Activated CD8-positive, alpha-beta memory T cell treated with anti-CD3 and anti-CD28 coated beads, Interleukin-2, amount 50 U/mL, for 48 hours (primary cell): Measurements from ENCODE around the gene UBE2G2.
A peak's percentile ranks its signal among the peaks of the same experiment; 100 is the strongest.

Source experiments
- DNase-seq: peaks from one replicate; pipeline ENCODE4 v3.0.0-alpha.2; 2020

The UBE2G2 gene, protein sequence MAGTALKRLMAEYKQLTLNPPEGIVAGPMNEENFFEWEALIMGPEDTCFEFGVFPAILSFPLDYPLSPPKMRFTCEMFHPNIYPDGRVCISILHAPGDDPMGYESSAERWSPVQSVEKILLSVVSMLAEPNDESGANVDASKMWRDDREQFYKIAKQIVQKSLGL

DNA sequence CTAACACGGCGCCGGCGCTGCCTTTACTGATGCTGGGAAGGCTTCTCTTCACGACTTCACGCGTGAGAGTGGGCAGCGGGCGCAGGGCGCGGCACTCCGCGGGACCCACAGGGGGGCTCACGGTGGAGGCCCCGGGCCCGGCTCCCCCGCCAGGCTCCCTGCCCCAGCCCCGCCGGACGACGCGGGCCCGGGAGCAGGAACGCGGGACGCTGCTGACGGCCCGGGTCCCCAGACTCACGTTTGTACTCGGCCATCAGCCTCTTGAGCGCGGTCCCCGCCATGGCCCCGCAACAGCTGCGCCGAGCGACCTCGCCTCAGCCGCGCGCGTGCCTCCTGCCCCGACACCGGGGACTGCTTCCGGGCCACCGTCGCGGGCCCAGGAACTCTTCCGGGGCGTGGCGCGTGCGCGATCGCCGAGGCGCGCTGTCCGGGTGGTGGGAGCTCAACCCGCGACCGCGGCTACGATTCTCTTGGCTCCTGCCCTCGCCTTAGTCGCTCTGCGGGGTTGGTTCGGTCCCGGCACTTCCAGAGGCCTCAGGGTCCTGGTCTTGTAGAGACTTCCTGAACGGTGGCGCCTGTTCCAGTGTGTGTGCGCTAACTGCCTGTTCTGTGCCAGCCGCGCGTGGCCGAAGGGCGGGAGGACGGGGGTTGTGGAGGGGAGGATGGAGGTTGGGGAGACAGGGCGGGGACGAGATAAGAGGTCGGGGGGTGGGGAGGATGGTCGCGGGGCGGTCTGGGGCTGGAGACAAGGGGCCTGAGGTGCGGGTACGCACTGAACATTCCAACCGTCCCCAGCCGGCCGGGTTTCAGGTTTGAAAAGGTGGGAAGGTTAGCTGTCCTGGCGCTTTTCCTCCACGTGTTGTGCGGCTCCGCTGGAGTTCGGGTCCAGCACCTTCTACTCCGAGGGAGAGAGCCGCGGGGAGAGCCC is at the start of gene UBE2G2:
UBE2G2 (minus strand) TSS at position 353 of the 928 bp plus-strand sequence; CDS start at position 281, 72 bp downstream.
- peak; percentile 96 for DNase-seq

- no peak for DNase-seq
These were observed 49.5 kb upstream of the UBE2G2 start for GRCh38 chr21:44850905-44851657.

GRCh38 chr21:44850208-44850800 is 48.7 kb upstream of the UBE2G2 start:
- no peak for DNase-seq

DNA sequence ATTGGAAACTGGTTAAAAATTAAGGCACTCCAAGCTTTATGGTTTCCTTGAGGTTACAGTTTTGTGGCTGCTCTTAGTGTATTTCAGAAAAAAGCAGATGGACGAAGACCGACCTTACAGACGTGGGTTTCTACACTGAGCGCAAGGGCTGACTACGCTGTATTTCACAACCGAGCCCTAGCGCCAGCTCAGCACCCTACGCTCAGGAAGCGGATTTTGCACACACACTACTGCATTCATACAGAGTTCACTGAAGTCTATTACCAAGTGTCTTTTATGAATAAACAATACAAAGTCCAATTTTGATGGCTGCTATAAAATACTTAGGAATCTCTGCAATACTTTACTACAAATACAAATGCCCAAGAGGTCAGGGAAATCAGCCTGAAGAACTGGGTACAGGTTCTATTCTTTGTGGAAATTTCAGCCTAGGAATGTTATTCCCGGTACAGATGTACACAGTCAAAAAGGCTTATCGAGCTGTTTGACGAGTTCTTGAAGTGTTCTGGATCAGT is 48.1 kb upstream of the UBE2G2 start:
- no peak for DNase-seq

GRCh38 chr21:44848821-44849521 is 47.4 kb upstream of the UBE2G2 start:
- DNase-seq: no peak

DNA sequence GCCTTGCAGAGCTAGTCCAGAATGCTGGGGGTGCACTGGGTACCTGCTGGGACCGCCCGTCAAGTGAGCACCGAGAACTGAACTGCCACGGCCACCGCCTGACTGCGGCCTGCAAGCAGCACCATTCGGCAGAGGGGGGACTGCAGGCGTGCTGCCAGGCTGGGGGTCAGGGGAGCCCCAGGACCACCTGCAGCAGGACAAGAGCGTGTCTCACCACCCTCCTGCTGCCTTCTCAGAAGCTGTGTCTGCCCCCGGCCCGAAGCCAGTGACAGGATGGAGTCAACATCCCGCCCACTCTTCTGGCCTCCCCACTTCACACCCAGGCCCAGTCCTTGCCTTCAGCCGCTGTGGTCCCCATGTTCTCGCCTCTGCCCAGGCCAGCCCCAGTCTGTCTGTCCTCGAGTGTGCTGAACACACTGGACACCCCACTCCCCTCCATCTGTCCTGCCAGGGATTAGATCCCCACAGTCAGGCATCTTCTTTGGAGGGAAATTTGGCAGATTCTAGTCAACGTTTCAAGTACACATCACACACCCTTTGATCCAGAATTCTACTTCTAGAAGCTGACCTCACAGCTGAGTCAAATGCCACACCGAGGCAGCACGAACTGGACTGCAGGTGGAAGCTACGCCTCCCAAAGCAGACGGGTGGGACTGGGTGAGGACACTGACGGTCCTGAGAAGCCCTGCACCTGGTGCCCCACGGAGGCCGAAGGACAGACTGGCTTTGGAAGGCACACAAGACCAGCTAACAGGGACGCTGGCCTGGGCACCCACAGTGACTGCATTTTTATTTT is 45.8 kb upstream of the UBE2G2 start:
- DNase-seq: no peak

- DNase-seq: peak; percentile 64
These were observed 45.1 kb upstream of the UBE2G2 start for GRCh38 chr21:44846485-44847260.

DNA sequence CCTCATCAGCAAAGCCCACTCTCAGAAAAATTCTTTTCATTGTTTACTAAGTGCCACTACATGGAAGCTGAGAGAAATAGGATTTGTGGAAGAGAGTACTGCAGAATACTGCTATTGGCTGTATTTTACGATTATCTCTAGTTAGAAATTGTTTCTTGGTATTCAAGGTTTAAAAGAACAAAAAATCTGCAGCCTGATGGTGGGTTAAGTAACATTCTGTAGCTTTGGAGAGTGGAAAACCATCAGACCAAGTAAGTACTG is 44.5 kb upstream of the UBE2G2 start:
- DNase-seq: no peak

DNA sequence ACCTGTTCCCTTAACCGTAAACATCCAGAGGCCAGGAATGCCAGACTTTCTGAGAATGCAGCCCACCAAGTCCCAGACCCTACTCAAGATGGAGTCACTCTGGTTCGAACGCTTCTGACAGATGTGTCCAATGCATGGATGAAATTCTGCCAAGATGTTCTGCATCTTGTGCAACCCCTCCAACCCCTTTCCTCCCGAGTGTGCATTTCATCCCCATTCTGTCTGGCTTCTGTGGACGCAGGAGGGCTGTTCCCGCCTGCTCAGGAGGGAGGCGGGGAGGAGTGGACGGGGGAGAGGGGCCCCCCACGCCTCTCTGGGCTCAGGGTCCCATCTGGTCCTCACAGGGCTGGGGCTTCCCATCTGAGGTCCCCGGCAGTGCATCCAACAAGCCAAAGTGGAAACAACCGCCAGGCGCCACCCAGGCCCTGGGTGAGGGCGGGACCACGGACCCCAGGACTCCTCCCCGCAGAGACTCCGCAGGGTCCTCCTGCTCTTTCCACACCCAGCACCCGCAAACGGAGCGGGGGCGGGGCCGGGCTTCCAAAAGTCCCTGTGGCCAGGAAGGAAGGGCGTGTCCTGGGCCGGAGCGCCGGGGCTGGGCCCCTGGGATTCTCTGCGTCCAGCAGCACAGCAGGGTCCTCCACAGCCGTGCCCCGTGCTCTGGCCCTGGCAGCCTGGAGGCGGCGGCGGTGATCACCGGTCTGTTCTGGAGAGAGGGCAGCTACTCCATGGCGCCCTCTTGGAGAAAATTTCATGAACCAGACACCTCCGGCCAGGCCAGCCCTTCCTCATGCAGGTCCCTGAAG is 44.0 kb upstream of the UBE2G2 start:
- DNase-seq: peak; percentile 83

DNA sequence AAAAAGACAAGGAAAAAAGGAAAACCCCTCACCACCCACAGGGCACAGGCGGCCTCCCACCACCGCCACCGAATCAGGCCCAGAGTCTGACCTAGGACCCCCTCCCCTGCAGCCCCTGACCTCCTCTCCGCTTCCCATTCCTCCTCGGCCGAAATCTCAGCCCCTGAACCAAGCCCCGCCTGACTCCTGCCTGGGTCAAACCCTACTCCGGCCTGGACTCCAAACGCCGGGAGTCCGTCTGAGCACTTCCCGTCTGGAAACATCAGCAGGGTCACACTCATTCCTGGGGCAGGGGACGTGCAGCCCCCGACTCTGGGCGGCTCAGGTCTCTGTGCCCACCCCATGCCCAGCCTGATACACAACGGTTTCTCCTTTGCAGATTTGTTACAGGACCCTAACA is 42.6 kb upstream of the UBE2G2 start:
- DNase-seq: no peak

GRCh38 chr21:44842721-44843445 is 41.3 kb upstream of the UBE2G2 start:
- DNase-seq: no peak

DNA sequence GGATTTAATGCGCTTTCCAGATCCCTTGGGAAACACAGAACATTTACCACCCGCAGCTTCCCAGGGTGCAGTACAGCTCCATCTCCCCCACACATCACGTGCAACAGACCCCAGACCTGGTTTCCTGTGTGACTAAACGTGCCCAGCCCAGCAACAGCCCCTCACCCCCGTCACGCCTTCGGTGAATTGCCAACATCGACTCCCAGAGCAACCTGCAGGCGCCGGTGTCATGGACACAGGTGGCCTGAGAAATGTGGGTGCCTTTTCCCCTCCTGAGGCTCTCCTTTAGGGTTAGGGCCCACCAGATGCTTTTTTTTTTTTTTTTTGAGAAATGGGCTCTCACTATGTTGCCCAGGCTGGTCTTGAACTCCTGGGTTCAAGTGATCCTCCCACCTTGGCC is 40.5 kb upstream of the UBE2G2 start:
- no peak for DNase-seq

- DNase-seq: no peak
These were observed 39.2 kb upstream of the UBE2G2 start for GRCh38 chr21:44840771-44841170.

- DNase-seq: no peak
These were observed 37.3 kb upstream of the UBE2G2 start for GRCh38 chr21:44838951-44839350.

DNA sequence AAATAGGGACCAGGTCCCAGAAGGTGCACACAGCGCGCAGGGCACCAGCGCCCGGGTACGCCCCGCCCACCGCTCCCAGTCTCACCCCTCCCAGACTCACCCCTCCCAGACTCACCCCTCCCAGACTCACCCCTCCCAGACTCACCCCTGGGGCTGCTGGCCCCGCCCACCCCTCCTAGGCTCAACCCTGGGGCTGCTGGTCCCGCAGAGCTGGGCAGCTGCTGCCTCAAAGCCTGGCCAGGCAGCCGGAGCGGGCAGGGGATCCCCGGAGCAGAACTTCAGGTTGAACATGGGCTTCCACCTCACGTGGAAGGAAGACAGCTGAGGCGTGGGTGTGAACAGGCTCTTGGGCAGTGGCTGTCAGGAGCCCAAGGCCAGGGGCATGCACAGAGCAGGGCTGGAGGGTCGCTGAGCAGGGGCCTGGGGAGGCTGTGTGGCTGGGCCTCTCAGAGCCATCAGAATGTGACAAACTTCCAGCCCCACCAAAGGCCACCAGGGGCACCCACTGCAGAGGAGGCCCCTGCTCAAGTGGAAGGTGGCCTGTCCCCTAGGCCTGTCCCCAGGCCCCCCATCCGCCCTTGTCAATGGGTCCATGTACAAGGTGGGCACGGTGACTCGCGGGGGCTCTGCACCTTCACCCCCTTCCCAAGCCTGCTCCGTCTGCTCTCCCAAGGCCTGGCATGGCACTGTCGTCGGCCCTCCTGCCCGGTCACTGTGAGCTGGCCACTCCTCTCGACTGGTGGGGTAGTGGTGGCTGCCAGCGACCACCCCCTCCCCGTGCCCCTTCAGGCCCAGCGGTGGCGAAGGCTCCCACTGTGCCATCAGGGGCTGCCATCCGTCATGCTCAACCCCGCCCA is 36.6 kb upstream of the UBE2G2 start:
- DNase-seq: no peak

DNA sequence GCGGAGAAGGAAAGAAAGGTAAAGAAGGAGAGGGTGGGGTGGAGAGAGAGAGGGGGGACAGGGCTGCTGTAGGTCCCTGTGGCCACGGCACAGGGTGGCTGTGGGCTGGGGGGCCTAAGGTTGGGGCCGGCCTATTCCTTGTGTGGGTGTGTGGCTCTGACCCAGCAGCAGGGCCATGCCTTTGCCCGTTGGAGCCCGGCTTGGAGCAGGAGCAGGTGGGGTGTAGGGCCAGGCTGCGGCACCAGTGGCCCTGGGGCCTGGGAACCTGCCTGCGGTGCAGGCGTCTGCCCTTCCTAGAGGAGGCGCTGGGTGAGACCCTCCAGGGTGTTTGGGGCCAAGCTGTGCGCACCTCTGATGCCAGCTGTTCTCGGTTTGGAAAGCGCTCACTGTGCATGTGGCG is 35.9 kb upstream of the UBE2G2 start:
- no peak for DNase-seq

GRCh38 chr21:44836666-44837471 is 35.2 kb upstream of the UBE2G2 start:
- no peak for DNase-seq

DNA sequence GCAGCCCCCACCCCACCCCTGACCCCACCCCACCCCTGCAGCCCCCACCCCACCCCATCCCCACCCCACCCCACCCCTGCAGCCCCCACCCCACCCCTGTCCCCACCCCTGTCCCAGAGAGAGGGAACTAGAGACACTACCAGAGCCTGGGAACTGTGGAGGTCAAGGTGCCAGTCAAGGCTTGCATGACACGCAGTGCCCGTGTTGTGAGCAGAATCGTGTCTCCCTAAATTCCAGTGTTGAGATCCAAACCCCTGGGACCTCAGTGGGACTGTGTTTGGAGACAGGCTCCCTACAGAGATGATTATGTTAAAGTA is 34.7 kb upstream of the UBE2G2 start:
- DNase-seq: no peak
